ENCODE data around the gene RFC2.

RFC2 gene

GRCh38 chr7:74289018-74289658 lies 34.9 kb upstream of the RFC2 start, which contains the start of gene CLIP2:
Gene CLIP2 (plus strand): TSS chr7:74289407. CDS start chr7:74317547, 28,140 bp downstream.
- peak within 1 kb of the TSS; percentile 82 for H3K9ac ChIP-seq (ENCODE audit: low read depth, low read length)
- no peaks in the 10 kb centered on the region for H3K36me3 ChIP-seq (ENCODE audit: insufficient read depth, low read length)
- peaks cover 25% of the 10 kb centered on the region for H3K4me1 ChIP-seq (ENCODE audit: insufficient read depth, low read length)
- no peaks in the 10 kb centered on the region for H3K9me3 ChIP-seq (ENCODE audit: control insufficient read depth, insufficient read depth, low read length)

- H3K4me1 ChIP-seq (ENCODE audit: insufficient read depth, low read length): peaks cover 20% of the 10 kb centered on the region
- peak overlapping the region; percentile 76; the same call in 1 of the 2 replicates for H3K9ac ChIP-seq (ENCODE audit: low read depth, low read length)
- no peaks in the 10 kb centered on the region for H3K9me3 ChIP-seq (ENCODE audit: control insufficient read depth, insufficient read depth, low read length)
- H3K36me3 ChIP-seq (ENCODE audit: insufficient read depth, low read length): no peaks in the 10 kb centered on the region
Observed at GRCh38 chr7:74288034-74288881, 34.1 kb upstream of the RFC2 start.

- Histone ChIP-seq H3K9me3 (ENCODE audit: control insufficient read depth, insufficient read depth, low read length) (no peaks in the 10 kb centered on the region), H3K4me1 (ENCODE audit: insufficient read depth, low read length) (peaks cover 20% of the 10 kb centered on the region), H3K9ac (ENCODE audit: low read depth, low read length) (no peak overlapping the region), H3K36me3 (ENCODE audit: insufficient read depth, low read length) (no peaks in the 10 kb centered on the region)
Observed at GRCh38 chr7:74287303-74288033, 33.3 kb upstream of the RFC2 start.

GRCh38 chr7:74286131-74286530 lies 31.9 kb upstream of the RFC2 start:
- Histone ChIP-seq H3K9me3 (ENCODE audit: control insufficient read depth, insufficient read depth, low read length) (no peaks in the 10 kb centered on the region), H3K4me1 (ENCODE audit: insufficient read depth, low read length) (peaks cover 23% of the 10 kb centered on the region), H3K36me3 (ENCODE audit: insufficient read depth, low read length) (no peaks in the 10 kb centered on the region), H3K9ac (ENCODE audit: low read depth, low read length) (no peak overlapping the region)

- H3K4me1 ChIP-seq (ENCODE audit: insufficient read depth, low read length): peaks cover 30% of the 10 kb centered on the region
Observed at GRCh38 chr7:74284781-74285259, 30.6 kb upstream of the RFC2 start.

GRCh38 chr7:74283858-74284447 lies 29.8 kb upstream of the RFC2 start:
- no peaks in the 10 kb centered on the region for H3K36me3 ChIP-seq (ENCODE audit: insufficient read depth, low read length)
- H3K9ac ChIP-seq (ENCODE audit: low read depth, low read length): no peak overlapping the region
- no peaks in the 10 kb centered on the region for H3K9me3 ChIP-seq (ENCODE audit: control insufficient read depth, insufficient read depth, low read length)
- peaks cover 31% of the 10 kb centered on the region for H3K4me1 ChIP-seq (ENCODE audit: insufficient read depth, low read length)

More at GRCh38 chr7:74284781-74285259, 30.6 kb upstream of the RFC2 start:
- Histone ChIP-seq H3K36me3 (ENCODE audit: insufficient read depth, low read length) (no peaks in the 10 kb centered on the region), H3K9me3 (ENCODE audit: control insufficient read depth, insufficient read depth, low read length) (no peaks in the 10 kb centered on the region), H3K9ac (ENCODE audit: low read depth, low read length) (no peak overlapping the region)

GRCh38 chr7:74282748-74283459 lies 28.7 kb upstream of the RFC2 start:
- Histone ChIP-seq H3K9ac (ENCODE audit: low read depth, low read length) (no peak overlapping the region), H3K4me1 (ENCODE audit: insufficient read depth, low read length) (peaks cover 29% of the 10 kb centered on the region), H3K9me3 (ENCODE audit: control insufficient read depth, insufficient read depth, low read length) (no peaks in the 10 kb centered on the region), H3K36me3 (ENCODE audit: insufficient read depth, low read length) (no peaks in the 10 kb centered on the region)

- peaks cover 33% of the 10 kb centered on the region for H3K4me1 ChIP-seq (ENCODE audit: insufficient read depth, low read length)
- H3K36me3 ChIP-seq (ENCODE audit: insufficient read depth, low read length): no peaks in the 10 kb centered on the region
- H3K9ac ChIP-seq (ENCODE audit: low read depth, low read length): no peak overlapping the region
- no peaks in the 10 kb centered on the region for H3K9me3 ChIP-seq (ENCODE audit: control insufficient read depth, insufficient read depth, low read length)
Observed at GRCh38 chr7:74280985-74281384, 26.8 kb upstream of the RFC2 start.

GRCh38 chr7:74277636-74278035 lies 23.4 kb upstream of the RFC2 start:
- Histone ChIP-seq H3K9ac (ENCODE audit: low read depth, low read length) (no peak overlapping the region), H3K36me3 (ENCODE audit: insufficient read depth, low read length) (no peaks in the 10 kb centered on the region), H3K9me3 (ENCODE audit: control insufficient read depth, insufficient read depth, low read length) (no peaks in the 10 kb centered on the region), H3K4me1 (ENCODE audit: insufficient read depth, low read length) (peaks cover 29% of the 10 kb centered on the region; the same call in 1 of the 2 replicates)

GRCh38 chr7:74275401-74275881 lies 21.2 kb upstream of the RFC2 start:
- H3K9ac ChIP-seq (ENCODE audit: low read depth, low read length): no peak overlapping the region
- no peaks in the 10 kb centered on the region for H3K36me3 ChIP-seq (ENCODE audit: insufficient read depth, low read length)
- no peaks in the 10 kb centered on the region for H3K9me3 ChIP-seq (ENCODE audit: control insufficient read depth, insufficient read depth, low read length)
- peaks cover 29% of the 10 kb centered on the region; the same call in 1 of the 2 replicates for H3K4me1 ChIP-seq (ENCODE audit: insufficient read depth, low read length)

- H3K9ac ChIP-seq (ENCODE audit: low read depth, low read length): no peak overlapping the region
- H3K9me3 ChIP-seq (ENCODE audit: control insufficient read depth, insufficient read depth, low read length): no peaks in the 10 kb centered on the region
Observed at GRCh38 chr7:74272305-74273038, 18.3 kb upstream of the RFC2 start.

GRCh38 chr7:74271742-74272141 lies 17.5 kb upstream of the RFC2 start:
- Histone ChIP-seq H3K4me1 (ENCODE audit: insufficient read depth, low read length) (peaks cover 20% of the 10 kb centered on the region), H3K9ac (ENCODE audit: low read depth, low read length) (no peak overlapping the region), H3K36me3 (ENCODE audit: insufficient read depth, low read length) (no peaks in the 10 kb centered on the region), H3K9me3 (ENCODE audit: control insufficient read depth, insufficient read depth, low read length) (no peaks in the 10 kb centered on the region)

More at GRCh38 chr7:74272305-74273038, 18.3 kb upstream of the RFC2 start:
- Histone ChIP-seq H3K36me3 (ENCODE audit: insufficient read depth, low read length) (no peaks in the 10 kb centered on the region), H3K4me1 (ENCODE audit: insufficient read depth, low read length) (peaks cover 21% of the 10 kb centered on the region)

GRCh38 chr7:74269757-74270277 lies 15.6 kb upstream of the RFC2 start:
- peak overlapping the region; percentile 34; the same call in 1 of the 2 replicates for H3K9ac ChIP-seq (ENCODE audit: low read depth, low read length)
- H3K9me3 ChIP-seq (ENCODE audit: control insufficient read depth, insufficient read depth, low read length): no peaks in the 10 kb centered on the region
- H3K36me3 ChIP-seq (ENCODE audit: insufficient read depth, low read length): no peaks in the 10 kb centered on the region
- peaks cover 13% of the 10 kb centered on the region for H3K4me1 ChIP-seq (ENCODE audit: insufficient read depth, low read length)
